ENCODE data around the gene ENOX2.
"Not testable (repeated sequence)": the region's sequence is repeated elsewhere in the genome, so short reads cannot be mapped to it uniquely, and the experiment has no call there.

ENOX2 gene

DNA sequence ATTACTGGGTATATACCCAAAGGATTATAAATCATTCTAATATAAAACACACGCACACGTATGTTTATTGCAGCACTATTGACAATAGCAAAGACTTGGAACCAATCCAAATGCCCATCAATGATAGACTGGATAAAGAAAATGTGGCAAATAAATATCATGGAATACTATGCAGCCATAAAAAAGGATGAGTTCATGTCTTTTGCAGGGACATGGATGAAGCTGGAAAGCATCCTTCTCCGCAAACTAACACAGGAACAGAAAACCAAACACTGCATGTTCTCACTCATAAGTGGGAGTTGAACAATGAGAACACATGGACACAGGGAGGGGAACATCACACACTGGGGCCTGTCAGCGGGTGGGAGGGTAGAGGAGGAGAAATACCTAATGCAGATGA is 83.6 kb downstream of the ENOX2 start:
- not testable (repeated sequence) for DNase-seq

DNA sequence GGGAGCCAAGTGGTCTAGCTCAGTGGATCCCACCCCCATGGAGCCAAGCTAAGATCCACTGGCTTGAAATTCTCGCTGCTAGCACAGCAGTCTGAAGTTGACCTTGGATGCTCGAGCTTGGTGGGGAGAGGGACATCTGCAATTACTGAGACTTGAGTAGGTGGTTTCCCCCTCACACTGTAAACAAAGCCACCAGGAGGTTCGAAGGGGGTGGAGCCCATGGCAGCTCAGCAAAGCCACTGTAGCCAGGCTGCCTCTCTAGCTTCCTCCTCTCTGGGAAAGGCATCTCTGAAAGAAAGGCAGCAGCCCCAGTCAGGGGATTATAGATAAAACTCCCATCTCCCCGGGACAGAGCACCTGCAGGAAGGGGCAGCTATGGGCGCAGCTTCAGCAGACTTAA is 89.1 kb downstream of the ENOX2 start:
- not testable (repeated sequence) for DNase-seq

DNA sequence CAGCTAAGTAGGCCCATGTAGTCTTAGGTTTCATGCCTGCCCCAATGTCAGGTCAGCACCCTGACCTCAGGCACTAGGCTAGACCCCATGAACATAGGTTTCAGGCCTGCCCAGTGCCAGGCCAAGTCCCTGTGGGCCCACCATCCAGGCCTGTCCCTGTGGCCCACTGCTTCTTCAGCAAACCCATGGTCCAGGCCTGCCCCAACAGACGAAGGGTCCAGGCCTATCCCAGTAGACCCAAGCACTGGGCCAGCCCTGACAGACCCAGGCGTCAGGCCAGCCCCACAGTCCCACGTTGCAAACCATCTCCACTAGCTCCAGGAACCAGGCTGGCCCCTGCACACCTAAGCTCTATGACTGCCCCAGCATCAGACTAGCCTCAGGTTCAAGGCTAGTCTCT is 92.4 kb downstream of the ENOX2 start:
- DNase-seq = no peak

DNA sequence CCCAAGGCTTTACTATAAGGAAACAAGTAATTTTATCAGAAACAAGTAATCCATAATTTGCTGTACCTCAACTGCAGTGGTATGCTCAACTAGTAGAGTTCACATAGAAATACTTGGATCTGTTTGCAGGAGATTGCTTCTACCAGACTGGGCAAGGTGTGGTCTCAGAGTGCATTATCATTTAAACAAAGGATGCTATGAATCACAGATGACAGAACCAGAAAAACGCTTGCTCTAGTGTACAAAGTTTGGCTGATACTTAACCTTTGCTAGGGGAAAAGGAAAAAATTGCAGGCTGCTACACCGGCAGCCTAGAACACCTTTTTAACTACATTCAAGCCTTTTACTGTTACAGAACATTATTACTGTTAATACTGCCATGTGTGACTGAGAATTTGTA is 97.1 kb downstream of the ENOX2 start:
- no peak for DNase-seq

DNA sequence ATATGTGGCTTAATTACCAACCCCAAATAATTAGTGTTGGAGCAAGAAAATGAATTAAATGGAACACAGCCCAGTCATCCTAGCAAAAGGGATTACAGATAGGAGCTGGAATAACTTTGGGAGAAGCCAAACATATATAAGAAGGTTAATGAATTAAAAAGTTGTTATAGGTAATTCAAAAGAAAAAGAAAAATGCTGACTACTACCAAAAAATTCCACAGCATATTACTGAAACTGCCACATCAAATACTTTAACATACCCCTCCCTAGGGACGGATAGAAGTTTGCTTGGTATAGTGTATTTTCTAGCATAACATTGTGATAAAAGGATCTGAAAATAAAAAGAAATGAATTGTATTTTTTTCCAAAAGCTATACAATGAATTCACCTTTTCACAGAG is 99.5 kb downstream of the ENOX2 start:
- DNase-seq = no peak

DNA sequence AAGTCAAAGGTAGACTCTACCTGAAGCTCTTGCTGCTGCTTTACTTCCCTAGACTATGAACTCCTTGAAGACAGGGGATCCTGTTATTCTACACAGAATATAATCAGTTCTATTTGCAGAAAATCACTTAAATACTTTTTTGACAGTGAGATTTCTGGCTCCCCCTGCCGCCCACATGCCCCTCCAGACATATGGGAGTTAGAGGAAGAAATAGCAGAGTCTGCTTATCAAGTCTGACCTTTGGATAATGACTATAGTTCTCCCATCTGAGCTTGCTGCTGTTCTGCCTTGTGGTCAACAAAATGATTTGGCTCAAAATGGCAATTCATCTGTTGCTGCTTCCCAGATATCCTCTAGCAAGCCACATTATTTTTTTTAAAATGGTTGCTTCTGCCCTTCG is 101.1 kb downstream of the ENOX2 start:
- no peak for DNase-seq

DNA sequence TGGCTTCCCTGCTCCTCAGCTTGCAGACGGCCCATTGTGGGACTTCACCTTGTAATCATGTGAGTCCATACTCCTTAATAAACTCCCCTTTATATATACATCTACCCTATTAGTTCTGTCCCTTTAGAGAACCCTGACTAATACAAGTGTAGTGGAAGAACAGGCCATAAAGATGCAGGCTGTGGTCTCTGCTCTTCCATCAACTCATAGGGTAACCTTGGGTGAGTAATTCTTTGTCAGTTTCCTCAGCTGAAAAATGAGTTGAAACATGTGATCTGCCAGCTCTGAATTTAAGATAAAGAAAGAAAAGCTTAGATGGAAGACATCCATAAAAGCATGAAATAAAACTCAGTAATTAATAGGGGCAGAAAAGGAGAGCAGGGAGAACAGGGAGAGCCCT is 103.6 kb downstream of the ENOX2 start:
- DNase-seq = no peak

DNA sequence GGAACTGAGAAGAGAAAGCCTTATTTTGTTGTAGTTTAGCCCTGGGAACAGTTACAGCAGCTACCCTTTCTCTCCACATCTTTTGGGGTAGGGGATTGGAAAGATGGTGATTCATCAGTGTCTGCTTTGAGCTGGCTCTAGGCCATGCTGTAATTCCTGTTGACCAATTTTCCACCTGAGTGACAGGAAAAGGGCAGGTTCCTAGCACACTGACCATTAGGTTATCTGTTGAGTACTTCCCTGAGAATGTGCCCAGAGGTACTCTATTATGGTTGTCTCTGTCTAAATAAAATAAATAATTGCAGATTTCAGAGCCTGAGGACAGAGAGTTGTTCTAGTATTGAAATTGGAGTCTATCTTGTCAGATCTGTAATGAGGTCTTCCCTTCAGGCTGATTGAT is 109.0 kb downstream of the ENOX2 start:
- no peak for DNase-seq

DNA sequence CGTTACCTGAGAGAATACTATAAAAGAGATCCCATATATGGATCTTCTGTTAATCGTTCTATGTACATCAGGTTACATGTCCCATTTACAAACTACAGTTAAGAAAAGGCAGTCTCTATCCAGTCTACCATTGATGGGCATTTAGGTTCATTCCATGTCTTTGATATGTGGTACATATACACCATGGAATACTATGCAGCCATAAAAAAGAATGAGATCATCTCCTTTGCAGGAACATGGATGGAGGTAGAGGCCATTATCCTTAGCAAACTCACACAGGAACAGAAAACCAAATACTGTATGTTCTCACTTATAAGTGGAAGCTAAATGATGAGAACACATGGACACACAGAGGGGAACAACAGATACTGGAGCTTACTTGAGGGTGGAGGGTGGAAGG is 111.1 kb downstream of the ENOX2 start:
- not testable (repeated sequence) for DNase-seq

DNA sequence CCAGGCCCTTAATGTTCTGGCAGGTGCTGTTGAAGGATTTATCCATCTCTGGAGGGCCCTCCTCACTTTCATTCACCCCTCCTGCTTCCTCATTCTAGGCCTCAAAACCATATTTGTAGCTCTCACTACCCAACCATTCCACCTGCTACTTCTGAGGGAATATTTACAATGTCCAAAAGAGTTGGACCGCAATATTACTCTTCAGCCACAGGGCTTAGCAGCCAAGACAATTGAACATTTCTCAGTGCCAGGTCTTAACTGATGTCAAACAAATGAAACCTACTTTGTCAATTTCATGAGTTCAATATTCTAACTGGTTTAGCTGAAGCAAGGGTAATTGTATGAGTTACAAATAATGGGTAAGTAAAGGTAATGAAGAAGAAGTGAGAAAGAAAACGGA is 113.2 kb downstream of the ENOX2 start:
- no peak for DNase-seq

DNA sequence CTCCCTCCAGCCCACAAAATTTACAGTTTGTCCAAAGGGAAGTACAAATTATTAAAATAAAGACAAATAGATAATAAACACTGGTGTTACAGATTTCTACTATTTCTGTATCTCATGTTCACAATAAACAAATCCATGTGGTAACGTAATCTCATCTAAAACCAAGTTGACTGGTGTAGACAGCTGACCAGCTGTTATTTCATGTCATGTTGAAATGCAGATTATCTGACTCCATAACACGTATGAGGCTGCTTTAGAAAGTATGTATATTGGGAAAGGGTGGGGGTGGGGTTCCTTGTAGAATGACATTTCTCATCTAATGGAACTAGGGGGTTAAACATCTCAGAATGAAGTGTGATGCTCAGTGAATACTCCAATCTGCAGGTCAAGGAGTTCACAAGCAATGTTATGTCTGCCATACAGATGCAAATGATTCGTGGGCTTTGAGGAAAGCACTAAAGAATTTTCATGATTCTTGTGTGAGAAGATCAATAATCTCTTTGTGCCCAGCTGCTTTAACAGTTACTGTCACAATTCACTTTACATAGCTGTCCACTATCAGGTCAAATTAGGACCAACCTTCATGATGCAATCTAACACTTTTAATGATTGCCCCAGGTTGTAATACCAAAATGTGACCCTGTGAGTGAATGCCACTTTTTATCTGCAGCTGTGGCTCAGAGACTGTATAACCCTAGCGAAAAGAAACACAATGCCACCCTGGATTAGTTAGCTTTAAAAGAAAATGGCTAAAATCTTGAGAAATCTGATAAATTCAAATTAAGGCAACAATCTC is 114.0 kb downstream of the ENOX2 start:
- DNase-seq = no peak

DNA sequence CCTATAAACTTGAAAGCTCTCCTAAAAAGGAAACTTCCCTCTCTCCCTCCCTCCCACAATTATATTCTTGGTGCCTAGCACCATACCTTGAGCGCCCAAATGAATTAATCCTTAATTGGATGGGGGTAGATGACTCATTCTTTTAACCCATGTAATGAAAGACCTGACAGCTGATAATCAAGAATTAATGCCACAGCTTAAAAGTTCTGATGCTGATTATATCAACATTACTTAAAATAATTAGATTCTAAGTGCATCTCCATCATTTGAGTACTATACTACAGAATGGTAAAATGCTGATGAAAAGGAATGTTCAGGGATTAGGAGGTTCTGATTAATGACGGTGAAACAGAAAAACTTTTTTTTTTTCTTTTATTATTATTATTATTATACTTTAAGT is 117.0 kb downstream of the ENOX2 start:
- no peak for DNase-seq

DNA sequence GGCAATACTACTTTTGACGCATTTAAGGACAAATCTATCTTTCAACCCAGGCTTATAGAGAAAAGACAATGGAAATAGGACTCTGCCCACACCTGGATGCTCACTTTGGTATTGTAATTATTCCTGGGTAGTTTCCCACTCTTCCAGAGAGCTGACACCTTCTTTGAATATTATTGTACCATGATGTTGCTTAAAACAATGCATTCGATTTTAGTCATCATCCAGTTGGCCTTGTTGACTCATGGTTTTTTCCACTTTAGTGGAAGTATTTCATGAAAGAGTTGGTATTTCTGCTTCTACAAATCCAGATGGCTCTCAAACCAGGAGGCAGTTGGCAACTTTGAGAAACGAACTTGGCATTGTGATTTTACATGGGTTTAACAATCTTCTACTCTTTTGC is 124.2 kb downstream of the ENOX2 start:
- DNase-seq = no peak

DNA sequence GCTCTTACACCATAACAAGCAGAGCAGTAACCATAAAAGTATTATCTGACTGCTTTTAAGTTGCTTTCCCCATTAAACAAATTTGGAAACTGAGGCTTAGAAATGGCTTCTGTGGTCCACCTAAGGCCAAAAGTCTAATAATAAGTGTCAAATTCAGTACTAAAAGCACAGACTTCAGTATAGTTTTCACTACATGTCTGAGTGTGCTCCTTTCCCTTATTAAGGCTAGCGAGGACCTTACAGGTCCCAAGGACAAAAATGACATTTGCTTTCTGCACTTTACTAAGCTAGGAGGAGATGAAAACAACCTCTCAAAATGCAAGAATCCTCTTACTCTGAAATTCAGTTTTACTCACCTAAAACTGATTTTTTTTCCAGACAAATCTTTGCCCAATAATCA is 127.2 kb downstream of the ENOX2 start:
- no peak for DNase-seq

DNA sequence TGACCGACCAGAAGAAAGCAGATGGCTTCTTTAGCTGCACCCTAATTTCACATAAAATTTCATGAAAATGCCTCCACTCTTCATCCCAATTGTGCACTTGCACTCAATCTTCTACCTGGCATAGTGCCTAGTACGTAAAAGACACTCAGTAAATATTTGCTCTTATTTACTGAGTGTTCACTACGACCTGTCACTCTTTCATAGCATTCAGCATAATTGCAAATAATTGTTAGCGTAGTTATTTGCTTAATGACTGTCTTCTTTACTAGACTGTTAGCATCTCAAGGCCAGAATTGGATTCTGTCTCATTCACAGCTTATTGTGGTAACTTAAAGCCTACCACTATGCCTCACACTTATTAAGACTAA is 130.2 kb downstream of the ENOX2 start:
- no peak for DNase-seq

DNA sequence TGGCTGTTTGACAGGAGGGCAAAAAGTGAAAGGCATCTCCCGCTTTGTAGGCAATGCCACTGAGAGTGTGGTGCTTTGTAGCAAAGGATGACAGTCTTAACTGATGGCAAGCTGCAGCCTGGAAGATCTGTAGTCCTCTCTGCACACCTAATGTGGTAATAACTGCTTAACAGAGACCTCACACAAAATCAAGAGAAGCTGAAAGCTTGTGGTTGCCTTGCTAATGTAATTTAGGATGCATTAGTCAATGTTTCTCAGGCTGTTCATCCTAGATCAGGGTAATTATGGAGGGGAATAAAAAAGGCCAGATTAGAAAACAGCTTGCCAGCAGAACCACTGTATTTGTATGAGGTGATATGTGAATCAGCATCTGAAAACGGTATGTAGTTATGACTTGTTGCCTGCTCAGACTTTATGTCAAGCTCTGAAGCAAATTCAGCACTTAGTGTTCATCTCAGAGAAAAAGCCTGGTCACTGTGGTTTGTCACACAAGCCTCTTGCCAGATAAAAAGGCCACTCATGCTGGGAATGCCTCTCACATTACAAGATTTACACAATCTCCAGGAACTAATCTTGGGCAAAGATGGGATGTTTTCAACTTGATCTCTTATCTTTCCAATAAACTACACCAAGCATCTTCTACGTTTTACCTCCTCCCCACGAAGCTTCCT is 130.8 kb downstream of the ENOX2 start:
- no peak for DNase-seq

DNA sequence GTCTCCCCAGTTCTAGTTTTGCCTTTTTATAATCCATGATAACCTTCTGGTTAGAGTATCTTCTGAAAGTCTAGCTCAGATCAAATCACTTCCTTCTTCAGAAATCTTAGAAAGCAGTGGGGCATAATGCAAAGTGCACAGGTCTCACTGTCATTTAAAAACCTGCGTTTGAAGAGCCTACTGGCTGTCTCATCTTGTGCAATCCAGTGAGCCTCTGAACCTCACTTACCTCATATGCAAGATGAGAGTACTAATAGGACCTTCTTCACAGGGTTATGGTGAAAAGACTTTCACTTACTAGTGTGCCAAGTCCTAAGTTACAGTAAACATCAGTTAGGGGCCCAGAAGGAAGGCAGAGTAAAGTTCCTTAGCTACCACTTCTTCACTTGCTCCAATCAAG is 131.4 kb downstream of the ENOX2 start:
- no peak for DNase-seq

DNA sequence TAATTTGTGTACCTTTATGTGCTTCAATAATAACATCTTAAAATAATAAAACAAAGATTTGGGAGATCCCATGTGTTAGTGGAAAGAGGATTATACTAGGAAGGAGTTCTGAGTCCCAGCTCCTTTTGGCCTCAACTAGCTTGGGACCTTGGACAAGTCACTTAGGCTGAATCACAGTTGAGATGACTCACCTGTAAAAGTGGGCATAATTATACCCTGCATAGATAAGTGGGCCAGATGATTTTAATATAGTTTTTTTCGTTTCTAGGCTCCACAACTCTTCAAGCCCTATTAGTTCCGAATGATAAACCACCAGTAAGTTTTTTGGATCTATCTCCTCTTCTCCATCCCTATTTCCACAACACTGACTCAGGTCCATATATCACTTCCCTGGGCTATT is 131.8 kb downstream of the ENOX2 start:
- DNase-seq = no peak

DNA sequence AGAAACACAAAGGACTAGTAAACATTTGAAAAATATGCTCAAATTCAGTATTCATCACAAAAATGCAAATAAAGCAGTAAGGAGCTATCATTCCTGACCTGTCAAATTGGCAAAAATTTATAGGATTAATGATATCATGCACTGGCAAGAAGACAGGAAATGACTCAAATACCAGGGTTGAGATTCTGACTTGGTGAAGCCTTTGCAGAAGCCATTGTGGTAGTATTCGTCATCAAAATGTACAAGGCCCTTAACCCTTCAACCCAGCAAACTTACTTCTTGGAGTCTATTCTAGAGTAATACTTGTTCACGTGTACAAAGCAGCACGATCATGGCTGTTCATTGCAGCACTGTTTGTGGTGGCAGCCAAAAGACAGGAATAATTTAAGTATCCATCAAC is 132.4 kb downstream of the ENOX2 start:
- no peak for DNase-seq

DNA sequence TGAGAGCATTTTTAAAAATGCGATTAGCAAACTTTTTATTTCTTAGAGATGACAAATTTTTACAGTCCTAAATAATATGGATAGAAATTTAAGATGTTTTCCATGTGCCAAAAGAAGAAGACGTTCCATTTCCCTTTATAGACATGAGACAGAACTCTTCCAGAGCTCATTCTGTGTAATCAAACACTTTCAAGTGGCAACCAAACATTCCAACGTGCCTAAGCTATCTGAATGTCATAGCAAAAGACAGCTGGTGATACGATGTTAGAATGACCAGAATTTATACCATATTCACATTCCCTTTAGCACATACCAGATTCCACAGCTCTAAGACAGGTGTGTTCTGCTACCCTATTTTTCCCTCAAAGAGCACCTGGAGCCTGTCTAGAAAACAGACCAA is 133.2 kb downstream of the ENOX2 start:
- DNase-seq = no peak

DNA sequence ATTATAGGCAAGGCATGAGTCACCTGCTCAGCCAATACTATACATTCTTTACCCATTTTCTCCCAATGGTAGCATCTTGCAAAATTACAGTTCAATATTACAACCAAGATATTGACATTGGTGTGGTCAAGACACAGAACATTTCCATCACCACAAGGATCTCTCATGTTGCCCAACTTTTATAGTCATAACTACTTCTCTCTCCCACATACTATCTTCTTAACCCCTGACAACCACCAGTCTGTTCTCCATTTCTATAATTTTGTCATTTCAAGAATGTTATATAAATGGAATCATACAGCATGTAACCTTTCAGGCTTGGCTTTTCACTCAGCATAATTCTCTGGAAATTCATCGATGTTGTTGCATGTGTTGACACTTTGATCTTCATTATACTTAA is 144.9 kb downstream of the ENOX2 start:
- DNase-seq = no peak

DNA sequence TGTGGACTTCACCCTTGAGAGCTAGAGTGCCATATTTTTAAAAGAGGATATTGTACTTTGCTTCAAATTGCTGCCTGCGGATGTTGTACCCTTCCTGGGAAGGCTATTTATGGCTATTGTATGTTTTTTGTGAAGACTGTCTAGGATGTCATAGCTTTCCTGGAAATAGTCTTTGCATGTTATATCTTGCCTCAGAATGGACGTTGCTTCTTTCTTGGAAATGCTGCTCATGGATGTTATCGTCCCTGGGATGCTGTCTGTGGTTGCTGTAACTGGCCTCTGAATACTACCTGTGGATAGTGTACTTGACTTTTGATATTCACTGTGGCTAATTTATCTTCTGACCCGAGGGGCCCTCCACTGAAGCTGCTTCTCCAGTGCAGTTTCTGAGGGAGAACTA is 146.8 kb downstream of the ENOX2 start:
- DNase-seq = no peak

DNA sequence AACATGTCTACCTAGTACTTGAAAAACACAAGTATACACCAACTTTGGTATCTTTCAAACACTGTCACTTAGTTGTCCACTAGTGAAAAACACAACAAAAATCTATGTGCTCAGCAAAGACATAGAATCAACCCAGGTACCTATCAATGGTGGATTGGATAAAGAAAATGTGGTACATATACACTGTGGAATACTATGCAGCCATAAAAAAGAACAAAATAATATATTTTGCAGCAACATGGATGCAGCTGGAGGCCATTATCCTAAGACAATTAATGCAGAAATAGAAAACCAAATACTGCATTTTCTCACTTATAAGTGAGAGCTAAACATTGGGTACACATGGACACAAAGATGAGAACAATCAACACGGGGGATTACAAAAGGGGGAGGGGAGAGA is 148.7 kb downstream of the ENOX2 start:
- DNase-seq = no peak

DNA sequence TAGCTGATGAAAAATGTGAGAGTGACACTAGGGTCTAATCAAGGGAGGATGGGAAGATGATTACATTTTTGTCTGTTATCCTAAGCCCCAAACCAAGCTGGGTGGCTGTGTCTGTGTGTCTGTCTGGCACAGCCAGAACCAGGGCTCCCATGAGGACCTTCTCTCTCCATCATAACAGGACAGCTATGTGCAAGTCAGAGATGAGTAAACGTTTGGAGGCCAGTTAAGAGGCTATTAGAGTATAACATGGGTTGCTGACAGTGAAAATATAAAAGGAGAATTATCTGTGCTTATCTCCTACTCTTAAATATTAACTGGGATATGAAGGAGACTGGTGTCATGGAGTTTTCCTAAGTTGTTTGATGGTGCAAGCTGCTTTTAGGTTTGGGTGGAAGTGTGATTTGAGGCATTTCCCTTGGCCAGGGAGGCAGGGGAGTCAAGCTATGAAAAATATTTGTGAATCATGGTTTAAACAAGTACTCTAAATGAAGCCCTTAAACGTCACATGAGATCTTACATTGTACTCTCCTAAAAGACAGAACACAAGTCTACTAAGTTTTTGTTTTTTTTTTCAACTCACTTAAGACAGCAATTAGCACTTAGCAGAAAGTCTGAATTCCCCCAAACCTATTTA is 156.2 kb downstream of the ENOX2 start:
- no peak for DNase-seq
